ENCODE measurements around the gene GRIN2A. TPM values are rescaled to one million over a fixed set of nuclear protein-coding genes. Genes with fewer than 3 reads are reported as not detected.

The GRIN2A gene
- total and polyA plus RNA-seq, 2 experiments from 2014 or later, result 0.42 to 5.5 TPM

- no peak for DNase-seq (ENCODE audit: low read depth in 1 of 2, low spot score in 1 of 2)
- no peaks in the 10 kb centered on the region for H3K4me1 ChIP-seq (ENCODE audit: low read depth)
- no peak overlapping the region for H3K4me3 ChIP-seq
- no peaks in the 10 kb centered on the region for H3K27me3 ChIP-seq
- H3K36me3 ChIP-seq, result no peaks in the 10 kb centered on the region
- TF ChIP-seq, protein P1, sequence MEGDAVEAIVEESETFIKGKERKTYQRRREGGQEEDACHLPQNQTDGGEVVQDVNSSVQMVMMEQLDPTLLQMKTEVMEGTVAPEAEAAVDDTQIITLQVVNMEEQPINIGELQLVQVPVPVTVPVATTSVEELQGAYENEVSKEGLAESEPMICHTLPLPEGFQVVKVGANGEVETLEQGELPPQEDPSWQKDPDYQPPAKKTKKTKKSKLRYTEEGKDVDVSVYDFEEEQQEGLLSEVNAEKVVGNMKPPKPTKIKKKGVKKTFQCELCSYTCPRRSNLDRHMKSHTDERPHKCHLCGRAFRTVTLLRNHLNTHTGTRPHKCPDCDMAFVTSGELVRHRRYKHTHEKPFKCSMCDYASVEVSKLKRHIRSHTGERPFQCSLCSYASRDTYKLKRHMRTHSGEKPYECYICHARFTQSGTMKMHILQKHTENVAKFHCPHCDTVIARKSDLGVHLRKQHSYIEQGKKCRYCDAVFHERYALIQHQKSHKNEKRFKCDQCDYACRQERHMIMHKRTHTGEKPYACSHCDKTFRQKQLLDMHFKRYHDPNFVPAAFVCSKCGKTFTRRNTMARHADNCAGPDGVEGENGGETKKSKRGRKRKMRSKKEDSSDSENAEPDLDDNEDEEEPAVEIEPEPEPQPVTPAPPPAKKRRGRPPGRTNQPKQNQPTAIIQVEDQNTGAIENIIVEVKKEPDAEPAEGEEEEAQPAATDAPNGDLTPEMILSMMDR (IDR thresholded peaks at IDR 0.05; ENCODE audit: low read depth, low read length), result no peak
- no peak overlapping the region for H3K27ac ChIP-seq
- no peaks in the 10 kb centered on the region for H3K9me3 ChIP-seq (ENCODE audit: low read depth)
Measured at GRCh38 chr16:9934723-9935508, 247.3 kb downstream of the GRIN2A start.

DNA sequence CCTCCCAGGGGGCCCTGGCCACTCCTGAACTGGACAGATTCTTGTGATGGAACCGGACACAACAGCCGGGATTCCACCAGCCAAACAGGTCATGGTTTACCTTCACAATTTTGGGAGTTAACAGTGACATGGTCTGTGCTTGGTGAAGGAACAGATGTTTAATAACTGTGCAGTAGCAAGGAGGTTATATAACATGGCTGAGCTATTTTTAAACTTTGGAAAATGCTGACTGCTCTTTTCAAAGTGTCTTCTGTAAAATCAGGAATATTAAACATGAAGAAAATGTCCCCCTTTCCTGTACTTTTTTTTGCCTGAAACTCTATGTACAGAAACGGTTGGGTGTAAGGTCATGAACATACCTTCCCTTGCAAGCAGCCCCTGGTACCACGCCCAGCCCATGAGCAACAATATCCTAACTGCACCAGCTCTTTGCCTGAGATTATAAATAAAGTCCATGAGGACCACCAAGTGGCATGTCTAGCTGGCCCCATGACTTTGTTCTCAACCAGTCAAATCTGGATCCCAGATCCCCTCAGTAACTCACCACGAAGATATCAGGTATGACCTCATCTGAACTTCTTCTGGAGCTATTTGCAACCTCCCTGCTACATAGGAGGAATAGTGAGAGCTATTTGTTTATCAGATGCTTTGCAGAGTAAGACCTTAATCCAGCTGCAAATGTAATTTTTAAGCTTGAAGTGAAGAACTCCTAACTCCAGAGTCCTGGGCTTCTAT lies 249.1 kb downstream of the GRIN2A start:
- H3K9me3 ChIP-seq (ENCODE audit: low read depth), result no peaks in the 10 kb centered on the region
- TF ChIP-seq, protein P1 (IDR thresholded peaks at IDR 0.05; ENCODE audit: low read depth, low read length), result no peak
- no peak overlapping the region for H3K27ac ChIP-seq
- no peak overlapping the region for H3K4me3 ChIP-seq
- H3K27me3 ChIP-seq, result no peaks in the 10 kb centered on the region
- H3K36me3 ChIP-seq, result no peaks in the 10 kb centered on the region
- DNase-seq (ENCODE audit: low read depth in 1 of 2, low spot score in 1 of 2), result no peak
- H3K4me1 ChIP-seq (ENCODE audit: low read depth), result no peaks in the 10 kb centered on the region

- no peaks in the 10 kb centered on the region for H3K36me3 ChIP-seq
- no peak for DNase-seq (ENCODE audit: low read depth in 1 of 2, low spot score in 1 of 2)
- no peak overlapping the region for H3K27ac ChIP-seq
- no peak overlapping the region for H3K4me3 ChIP-seq
- TF ChIP-seq, protein P1 (IDR thresholded peaks at IDR 0.05; ENCODE audit: low read depth, low read length), result no peak
- H3K9me3 ChIP-seq (ENCODE audit: low read depth), result no peaks in the 10 kb centered on the region
- H3K4me1 ChIP-seq (ENCODE audit: low read depth), result no peaks in the 10 kb centered on the region
- no peaks in the 10 kb centered on the region for H3K27me3 ChIP-seq
Measured at GRCh38 chr16:9932000-9932399, 250.2 kb downstream of the GRIN2A start.

- no peak overlapping the region for H3K27ac ChIP-seq
- no peak overlapping the region for H3K4me3 ChIP-seq
- no peaks in the 10 kb centered on the region for H3K9me3 ChIP-seq (ENCODE audit: low read depth)
- TF ChIP-seq, protein P1 (IDR thresholded peaks at IDR 0.05; ENCODE audit: low read depth, low read length), result no peak
- no peaks in the 10 kb centered on the region for H3K27me3 ChIP-seq
- no peaks in the 10 kb centered on the region for H3K4me1 ChIP-seq (ENCODE audit: low read depth)
- no peaks in the 10 kb centered on the region for H3K36me3 ChIP-seq
- DNase-seq (ENCODE audit: low read depth in 1 of 2, low spot score in 1 of 2), result no peak
Measured at GRCh38 chr16:9929836-9930235, 252.4 kb downstream of the GRIN2A start.

DNA sequence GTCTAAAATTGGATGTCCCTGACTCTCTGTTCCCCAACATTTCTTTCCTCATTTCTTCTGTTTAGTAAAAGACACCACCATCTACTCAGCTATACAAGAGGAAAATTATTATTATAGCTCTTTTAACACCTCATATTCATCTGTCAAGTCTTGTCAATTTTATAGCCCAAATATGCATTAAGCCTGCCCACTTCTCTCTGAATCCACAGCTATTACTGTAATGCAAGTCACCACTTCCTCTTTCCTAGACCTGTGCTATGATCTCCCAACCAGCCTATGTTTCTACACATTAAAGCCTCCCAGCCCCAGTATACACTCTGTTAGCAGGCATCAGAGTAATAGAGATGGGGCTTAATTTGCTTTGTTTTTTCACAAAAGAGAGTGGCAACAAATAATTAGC lies 252.9 kb downstream of the GRIN2A start:
- Histone ChIP-seq H3K27ac (no peak overlapping the region), H3K36me3 (no peaks in the 10 kb centered on the region), H3K27me3 (no peaks in the 10 kb centered on the region), H3K9me3 (ENCODE audit: low read depth) (no peaks in the 10 kb centered on the region), H3K4me3 (no peak overlapping the region), H3K4me1 (ENCODE audit: low read depth) (no peaks in the 10 kb centered on the region)
- TF ChIP-seq, protein P1 (IDR thresholded peaks at IDR 0.05; ENCODE audit: low read depth, low read length), result no peak
- DNase-seq (ENCODE audit: low read depth in 1 of 2, low spot score in 1 of 2), result no peak

All from cardiac muscle cell (in vitro differentiated cells and primary cell).